SK-N-MC (cell line): ENCODE measurements around the gene RNF13.
A peak's percentile ranks its signal among the peaks of the same experiment; 100 is the strongest.

Experiments used
- EZH2 ChIP-seq: fragments of 200-600 bp; sonication (generic); IDR thresholded peaks from one replicate; pipeline ENCODE4 v1.6.1; 2017; ENCODE audit warnings: antibody characterized with exemption
- FOXP2 ChIP-seq: optimal IDR thresholded peaks from 2 replicates; pipeline ENCODE3; 2011; ENCODE audit warnings: mild to moderate bottlenecking, moderate library complexity; ENCODE audit not compliant: insufficient read depth; ENCODE audit errors: extremely low read length, control extremely low read depth
- POLR2AphosphoS5 ChIP-seq: IDR thresholded peaks from 2 replicates; pipeline ENCODE4 v1.6.1; 2012; ENCODE audit warnings: mild to moderate bottlenecking, low read depth, low read length, borderline replicate concordance

- TF ChIP-seq EZH2, result no peak
- peak; percentile 74; the same call in 1 of the 2 replicates for TF ChIP-seq POLR2AphosphoS5
- no peak for TF ChIP-seq FOXP2
Measured at GRCh38 chr3:149954812-149955211, 141.8 kb downstream of the RNF13 start.
